Small intestine (tissue), 7 donors: Measurements from ENCODE around the gene RNF225. TPM values are rescaled to one million over a fixed set of nuclear protein-coding genes. Genes with fewer than 3 reads are reported as not detected.

Experiments
- DNase-seq, 2 donors: peaks; one replicate each; pipeline versions ENCODE4 v3.0.0 to v3.0.0-alpha.2; 2013
- FAIRE-seq: peaks from 2 replicates; lab custom pipeline; 2012; peaks lifted over from hg19 to GRCh38; lab: Jason Lieb, UNC
- H3K27ac ChIP-seq, 3 donors: one replicate each; pipeline ENCODE4 v1.5.1; 2013; ENCODE audit warnings: low read length in 2 of 3, mild to moderate bottlenecking in 2 of 3, control low read depth in 1 of 3, inconsistent platforms in 1 of 3, low read depth in 1 of 3, moderate library complexity in 1 of 3
- H3K27me3 ChIP-seq, 3 donors: one replicate each; pipeline ENCODE4 v1.6.1; 2013; ENCODE audit warnings: low read length in 3 of 3, inconsistent platforms in 1 of 3; ENCODE audit not compliant: control insufficient read depth in 3 of 3, insufficient read depth in 3 of 3
- H3K36me3 ChIP-seq, 3 donors: one replicate each; pipeline ENCODE4 v1.6.1; 2013; ENCODE audit warnings: low read length in 3 of 3, inconsistent platforms in 1 of 3, low read depth in 1 of 3, mild to moderate bottlenecking in 1 of 3, moderate library complexity in 1 of 3; ENCODE audit not compliant: control insufficient read depth in 3 of 3, insufficient read depth in 2 of 3
- H3K4me1 ChIP-seq, 3 donors: one replicate each; pipeline ENCODE4 v1.6.1; 2013; ENCODE audit warnings: low read length in 2 of 3, inconsistent platforms in 1 of 3, low read depth in 1 of 3, mild to moderate bottlenecking in 1 of 3, moderate library complexity in 1 of 3; ENCODE audit not compliant: control insufficient read depth in 3 of 3, insufficient read depth in 2 of 3
- H3K4me3 ChIP-seq, 3 donors: one replicate each; pipeline ENCODE4 v1.5.1; 2013; ENCODE audit warnings: low read length in 3 of 3, control low read depth in 1 of 3, inconsistent platforms in 1 of 3, low read depth in 1 of 3, mild to moderate bottlenecking in 1 of 3, moderate library complexity in 1 of 3
- H3K9me3 ChIP-seq, 2 donors: one replicate each; pipeline ENCODE4 v1.6.1; 2013; ENCODE audit warnings: low read depth in 1 of 2, low read length in 1 of 2; ENCODE audit not compliant: control insufficient read depth in 2 of 2, insufficient read depth in 1 of 2
- WGBS, 3 donors: extraction: QIAGEN DNeasy Blood & Tissue Kit; methylation state at CpG; one replicate each; pipeline ENCODE4 v1.1.7; 2013; 5-methylcytosine and 5-hydroxymethylcytosine counted together
- polyA plus RNA-seq, 4 donors: library from polyadenylated mRNA; stranded (reverse) in 3 of 4; unstranded in 1 of 4; fragments of 200-250 nt in 3 of 4; fragments of 120-200 nt in 1 of 4; gene quantifications; one replicate each; pipeline versions ENCODE4 v1.2.1 to v1.2.3, GENCODE V29; 2013
- donor health status: healthy with polysubstance abuse.
- donor health status: control.
- donor health status: control.
- donor health status: Bipolar disorder and iron deficiency.
- donor health status: healthy.

RNF225 gene
- polyA plus RNA-seq, 4 donors, result not detected

GRCh38 chr19:58407658-58408151 lies 12.2 kb downstream of the RNF225 start:
- Histone ChIP-seq H3K4me1 (peaks cover 4 to 21% (median 6%) of the 10 kb centered on the region in 3 donors), H3K4me3 (peak overlapping the region; percentile 60 to 80 (median 68)), H3K36me3 (peaks cover 0 to 5% (median 0%) of the 10 kb centered on the region in 3 donors), H3K27ac (peak overlapping the region; percentile 45 to 90 (median 88)), H3K9me3 (no peaks in the 10 kb centered on the region), H3K27me3 (no peaks in the 10 kb centered on the region)
- 10 to 15% (median 11%) methylated on average over 22 of the region's 22 CpGs for WGBS, 3 donors
- FAIRE-seq (no peak), DNase-seq (peak in 1 of 2 donors; percentile 62)

GRCh38 chr19:58408152-58409009 lies 12.9 kb downstream of the RNF225 start, which contains the start of gene ZNF584:
ZNF584 (plus strand) TSS chr19:58408649; CDS start chr19:58409148, 499 bp downstream.
- Histone ChIP-seq H3K4me3 (peak within 1 kb of the TSS; percentile 68 to 80 (median 80)), H3K27me3 (no peaks in the 10 kb centered on the region), H3K4me1 (peaks cover 4 to 18% (median 6%) of the 10 kb centered on the region in 3 donors), H3K27ac (peak within 1 kb of the TSS; percentile 45 to 90 (median 88)), H3K36me3 (peaks cover 0 to 5% (median 0%) of the 10 kb centered on the region in 3 donors), H3K9me3 (no peaks in the 10 kb centered on the region)
- WGBS, 3 donors, result 0% methylated on average over 87 to 100 of the region's 100 CpGs
- FAIRE-seq (no peak), DNase-seq (peak; percentile 95 to 97)

- DNase-seq (peak in 1 of 2 donors; percentile 51), FAIRE-seq (no peak)
- WGBS, 3 donors, result 4 to 5% (median 4%) methylated on average over 32 to 34 of the region's 34 CpGs
These were observed 13.7 kb downstream of the RNF225 start for GRCh38 chr19:58409010-58409790.

GRCh38 chr19:58416604-58417003 lies 21.1 kb downstream of the RNF225 start:
- no peak overlapping the region for H3K27ac ChIP-seq
- peaks cover 0 to 36% (median 14%) of the 10 kb centered on the region in 3 donors for H3K36me3 ChIP-seq
- H3K27me3 ChIP-seq, result no peaks in the 10 kb centered on the region
- DNase-seq (no peak), FAIRE-seq (no peak)
- WGBS, 3 donors, result 97% methylated on average over 5 of the region's 5 CpGs
- H3K4me3 ChIP-seq, result no peak overlapping the region
- H3K9me3 ChIP-seq, result peaks cover 0 to 31% of the 10 kb centered on the region in 2 donors
- no peaks in the 10 kb centered on the region for H3K4me1 ChIP-seq

More at GRCh38 chr19:58409010-58409790, 13.7 kb downstream of the RNF225 start:
- Histone ChIP-seq H3K4me3 (peak overlapping the region; percentile 68 to 80 (median 80)), H3K36me3 (peaks cover 0 to 5% (median 0%) of the 10 kb centered on the region in 3 donors), H3K27me3 (no peaks in the 10 kb centered on the region), H3K4me1 (peaks cover 4 to 12% (median 6%) of the 10 kb centered on the region in 3 donors), H3K9me3 (no peaks in the 10 kb centered on the region), H3K27ac (peak overlapping the region in 2 of 3 donors; percentile 4 to 88)

- Histone ChIP-seq H3K4me3 (no peak overlapping the region), H3K4me1 (no peaks in the 10 kb centered on the region), H3K27me3 (no peaks in the 10 kb centered on the region), H3K9me3 (peaks cover 0 to 31% of the 10 kb centered on the region in 2 donors), H3K36me3 (peaks cover 0 to 36% (median 14%) of the 10 kb centered on the region in 3 donors), H3K27ac (no peak overlapping the region)
- no peak for FAIRE-seq
- DNase-seq, result no peak
- WGBS, 3 donors, result 96 to 98% (median 98%) methylated on average over 7 of the region's 7 CpGs
These were observed 21.6 kb downstream of the RNF225 start for GRCh38 chr19:58417071-58417470.

- 64 to 79% (median 78%) methylated on average over 1 of the region's 1 CpG for WGBS, 3 donors
- FAIRE-seq (no peak), DNase-seq (no peak)
- Histone ChIP-seq H3K9me3 (peaks cover 3 to 87% of the 10 kb centered on the region in 2 donors), H3K36me3 (peaks cover 0 to 5% (median under 1%) of the 10 kb centered on the region in 3 donors), H3K27me3 (no peaks in the 10 kb centered on the region), H3K4me3 (no peak overlapping the region), H3K27ac (no peak overlapping the region), H3K4me1 (no peaks in the 10 kb centered on the region)
These were observed 33.2 kb downstream of the RNF225 start for GRCh38 chr19:58428617-58429016.

- peaks cover 6 to 15% (median 12%) of the 10 kb centered on the region in 3 donors for H3K36me3 ChIP-seq
- no peaks in the 10 kb centered on the region for H3K4me1 ChIP-seq
- H3K27ac ChIP-seq, result no peak overlapping the region
- DNase-seq (no peak), FAIRE-seq (no peak)
- H3K27me3 ChIP-seq, result no peaks in the 10 kb centered on the region
- peaks cover 5 to 95% of the 10 kb centered on the region in 2 donors for H3K9me3 ChIP-seq
- no peak overlapping the region for H3K4me3 ChIP-seq
These were observed 34.3 kb downstream of the RNF225 start for GRCh38 chr19:58429745-58430144.

GRCh38 chr19:58434217-58434616 lies 38.8 kb downstream of the RNF225 start:
- Histone ChIP-seq H3K4me3 (no peak overlapping the region), H3K4me1 (peaks cover 0 to 3% (median 0%) of the 10 kb centered on the region in 3 donors), H3K27ac (no peak overlapping the region), H3K9me3 (peaks cover 9 to 96% of the 10 kb centered on the region in 2 donors), H3K36me3 (peaks cover 6 to 47% (median 23%) of the 10 kb centered on the region in 3 donors), H3K27me3 (no peaks in the 10 kb centered on the region)
- WGBS, 3 donors, result 97 to 100% (median 98%) methylated on average over 2 of the region's 2 CpGs
- DNase-seq, result no peak
- FAIRE-seq, result no peak
